Neural progenitor cell (in vitro differentiated cells): ENCODE results near the gene TCF7L1.

Source experiments
- CTCF ChIP-seq: fragments of 200-600 bp; sonication (generic); IDR thresholded peaks from 2 replicates; pipeline ENCODE4 v1.5.1; 2017; ENCODE audit warnings: antibody characterized with exemption, mild to moderate bottlenecking
- EZH2 ChIP-seq: fragments of 200-600 bp; sonication (generic); IDR thresholded peaks from 2 replicates; pipeline ENCODE4 v1.6.1; 2017; ENCODE audit warnings: antibody characterized with exemption, mild to moderate bottlenecking, moderate library complexity
- EZH2phosphoT487 ChIP-seq: fragments of 200-600 bp; sonication (generic); IDR thresholded peaks from 2 replicates; pipeline ENCODE4 v1.6.1; 2017; ENCODE audit warnings: antibody characterized with exemption

DNA sequence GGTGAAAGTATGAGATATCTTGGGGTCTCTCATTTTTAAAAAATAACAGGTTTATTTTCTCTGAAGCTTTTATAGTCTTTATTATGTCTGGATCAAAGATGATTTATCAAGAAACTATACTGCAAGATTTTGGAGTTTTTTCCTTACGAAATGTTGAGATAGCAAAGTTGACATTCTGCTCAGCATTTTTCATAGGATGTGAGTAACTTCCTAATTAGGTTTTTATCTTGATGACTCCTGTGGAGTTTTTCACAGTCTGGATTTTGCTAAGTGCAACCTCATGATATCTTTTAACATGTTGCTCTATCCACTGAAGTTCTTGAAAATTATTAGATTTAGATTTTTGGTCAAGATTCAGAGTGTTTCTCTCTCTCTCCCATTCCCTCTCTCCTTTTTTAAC, 17.8 kb downstream of the TCF7L1 start:
- TF ChIP-seq CTCF (no peak), EZH2 (no peak), EZH2phosphoT487 (no peak)
